Measurements from ENCODE around the gene CDON.

The CDON gene

GRCh38 chr11:125957618-125958332, 104.9 kb downstream of the CDON start:
- H3K9me2 ChIP-seq (replicated peaks; ENCODE audit: low read depth, low read length), result no peaks in the 10 kb centered on the region
- H3K4me3 ChIP-seq (ENCODE audit: low read length, poor library complexity, severe bottlenecking), result no peak overlapping the region
- H2AFZ ChIP-seq (ENCODE audit: low read length), result no peak overlapping the region
- H3K4me2 ChIP-seq (ENCODE audit: low read depth, low read length, poor library complexity, severe bottlenecking), result no peak overlapping the region
- no peak for TF ChIP-seq EZH2phosphoT487 (IDR thresholded peaks at IDR 0.05; ENCODE audit: borderline replicate concordance)
- no peaks in the 10 kb centered on the region for H3K27me3 ChIP-seq (ENCODE audit: insufficient read depth, low read length, poor library complexity, severe bottlenecking)
- no peaks in the 10 kb centered on the region for H3K36me3 ChIP-seq (ENCODE audit: insufficient read depth, low read length)
- no peaks in the 10 kb centered on the region for H3K4me1 ChIP-seq (ENCODE audit: insufficient read depth, low read length, poor library complexity, severe bottlenecking)
- no peaks in the 10 kb centered on the region for H4K20me1 ChIP-seq (ENCODE audit: insufficient read depth, low read length, poor library complexity, severe bottlenecking)
- no peaks in the 10 kb centered on the region for H3K79me2 ChIP-seq (ENCODE audit: insufficient read depth, low read length)
- no peaks in the 10 kb centered on the region for H3F3A ChIP-seq (ENCODE audit: low read depth)
- no peak overlapping the region for H3K9ac ChIP-seq (ENCODE audit: low read depth, low read length, poor library complexity, severe bottlenecking)
- H3K9me3 ChIP-seq (ENCODE audit: insufficient read depth, low read depth, low read length), result no peaks in the 10 kb centered on the region; the same call in 1 of the 2 replicates

- H3K4me1 ChIP-seq (ENCODE audit: insufficient read depth, low read length, poor library complexity, severe bottlenecking), result no peaks in the 10 kb centered on the region
- no peaks in the 10 kb centered on the region for H3K9me3 ChIP-seq (ENCODE audit: insufficient read depth, low read depth, low read length)
- no peaks in the 10 kb centered on the region for H3F3A ChIP-seq (ENCODE audit: low read depth)
- H3K79me2 ChIP-seq (ENCODE audit: insufficient read depth, low read length), result no peaks in the 10 kb centered on the region
- H4K20me1 ChIP-seq (ENCODE audit: insufficient read depth, low read length, poor library complexity, severe bottlenecking), result no peaks in the 10 kb centered on the region
- TF ChIP-seq CTCF (conservative IDR thresholded peaks at IDR 0.05; ENCODE audit: low read length), result no peak
- TF ChIP-seq EZH2phosphoT487 (IDR thresholded peaks at IDR 0.05; ENCODE audit: borderline replicate concordance), result no peak
- H2AFZ ChIP-seq (ENCODE audit: low read length), result no peak overlapping the region
- H3K9ac ChIP-seq (ENCODE audit: low read depth, low read length, poor library complexity, severe bottlenecking), result no peak overlapping the region
- H3K27me3 ChIP-seq (ENCODE audit: insufficient read depth, low read length, poor library complexity, severe bottlenecking), result no peaks in the 10 kb centered on the region
- H3K9me2 ChIP-seq (replicated peaks; ENCODE audit: low read depth, low read length), result no peaks in the 10 kb centered on the region
- H3K36me3 ChIP-seq (ENCODE audit: insufficient read depth, low read length), result no peaks in the 10 kb centered on the region
- no peak overlapping the region for H3K4me3 ChIP-seq (ENCODE audit: low read length, poor library complexity, severe bottlenecking)
- no peak overlapping the region for H3K4me2 ChIP-seq (ENCODE audit: low read depth, low read length, poor library complexity, severe bottlenecking)
Observed at GRCh38 chr11:125956391-125957134, 106.1 kb downstream of the CDON start.

GRCh38 chr11:125955856-125956255, 106.8 kb downstream of the CDON start:
- no peaks in the 10 kb centered on the region for H3K27me3 ChIP-seq (ENCODE audit: insufficient read depth, low read length, poor library complexity, severe bottlenecking)
- no peak overlapping the region for H3K4me3 ChIP-seq (ENCODE audit: low read length, poor library complexity, severe bottlenecking)
- no peaks in the 10 kb centered on the region for H3K9me2 ChIP-seq (replicated peaks; ENCODE audit: low read depth, low read length)
- H3K9ac ChIP-seq (ENCODE audit: low read depth, low read length, poor library complexity, severe bottlenecking), result no peak overlapping the region
- H3K4me2 ChIP-seq (ENCODE audit: low read depth, low read length, poor library complexity, severe bottlenecking), result no peak overlapping the region
- no peak overlapping the region for H2AFZ ChIP-seq (ENCODE audit: low read length)
- H3K9me3 ChIP-seq (ENCODE audit: insufficient read depth, low read depth, low read length), result no peaks in the 10 kb centered on the region
- H3K36me3 ChIP-seq (ENCODE audit: insufficient read depth, low read length), result no peaks in the 10 kb centered on the region
- no peaks in the 10 kb centered on the region for H3F3A ChIP-seq (ENCODE audit: low read depth)
- no peaks in the 10 kb centered on the region for H3K79me2 ChIP-seq (ENCODE audit: insufficient read depth, low read length)
- H3K4me1 ChIP-seq (ENCODE audit: insufficient read depth, low read length, poor library complexity, severe bottlenecking), result no peaks in the 10 kb centered on the region
- no peak for TF ChIP-seq EZH2phosphoT487 (IDR thresholded peaks at IDR 0.05; ENCODE audit: borderline replicate concordance)
- no peak for TF ChIP-seq CTCF (conservative IDR thresholded peaks at IDR 0.05; ENCODE audit: low read length)
- no peaks in the 10 kb centered on the region for H4K20me1 ChIP-seq (ENCODE audit: insufficient read depth, low read length, poor library complexity, severe bottlenecking)
